Endothelial cell of umbilical vein (primary cell): ENCODE data around the gene AZGP1. TPM values are rescaled to one million over a fixed set of nuclear protein-coding genes. Genes with fewer than 3 reads are reported as not detected.

Source experiments
- BruUV-seq: library from RNA; stranded (reverse); fragments of 400-500 nt; replicated peaks from 2 replicates; lab custom pipeline; 2021; lab: Mats Ljungman, UMichigan
- CTCF ChIA-PET: fragments of 300-600, 350-600 bp; sonication (Branson Sonifier 250); formaldehyde crosslinking; loops from one replicate; lab custom pipeline; 2021; ENCODE audit warnings: antibody characterized with exemption, inconsistent platforms; lab: Charles Lee
- POLR2A ChIA-PET: fragments of 300-600, 350-600 bp; sonication (Branson Sonifier 250); formaldehyde crosslinking; loops from one replicate; lab custom pipeline; 2021; ENCODE audit warnings: antibody characterized with exemption, inconsistent platforms; lab: Charles Lee
- DNase-seq: peaks from one replicate; pipeline ENCODE4 v3.0.0-alpha.2; 2011; ENCODE audit warnings: low read depth, low spot score
- FAIRE-seq: peaks from 2 replicates; lab custom pipeline; 2011; peaks lifted over from hg19 to GRCh38; lab: Jason Lieb, UNC
- H2AFZ ChIP-seq: 2 replicates; pipeline ENCODE4 v1.6.0; 2012; ENCODE audit warnings: low read depth, low read length, control low read depth, inconsistent platforms
- H3K27ac ChIP-seq: 2 replicates; pipeline ENCODE4 v1.5.1; 2011; ENCODE audit warnings: low read depth, mild to moderate bottlenecking, control low read depth, low read length, moderate library complexity; ENCODE audit not compliant: insufficient read depth
- H3K27me3 ChIP-seq, 2 experiments: 2 replicates each; pipeline versions ENCODE4 v1.6.0 to v1.6.1; 2011; ENCODE audit warnings: low read length in 2 of 2, mixed read lengths in 1 of 2; ENCODE audit not compliant: control insufficient read depth in 2 of 2, insufficient read depth in 2 of 2
- H3K36me3 ChIP-seq, 2 experiments: 2 replicates in 1 of 2; 3 replicates in 1 of 2; pipeline ENCODE4 v1.5.1; 2011; ENCODE audit warnings: low read length in 2 of 2, mild to moderate bottlenecking in 1 of 2, moderate library complexity in 1 of 2; ENCODE audit not compliant: control insufficient read depth in 2 of 2, insufficient read depth in 2 of 2; ENCODE audit errors: extremely low read depth in 1 of 2
- H3K4me1 ChIP-seq: 3 replicates; pipeline ENCODE4 v1.5.1; 2011; ENCODE audit warnings: mild to moderate bottlenecking, low read length; ENCODE audit not compliant: control insufficient read depth, insufficient read depth; ENCODE audit errors: extremely low read depth
- H3K4me2 ChIP-seq: 2 replicates; pipeline ENCODE4 v1.6.1; 2011; ENCODE audit warnings: low read length, control low read depth, mixed read lengths; ENCODE audit not compliant: insufficient read depth
- H3K4me3 ChIP-seq, 3 experiments: fragments of 200-600 bp in 1 of 3; sonication (generic), shearing (Covaris generic) in 1 of 3; replicated peaks in 1 of 3; 2 replicates each; pipeline ENCODE4 v1.5.1; 2011 to 2016; ENCODE audit warnings: control low read depth in 3 of 3, low read length in 3 of 3, mild to moderate bottlenecking in 2 of 3, inconsistent platforms in 1 of 3, low read depth in 1 of 3, moderate library complexity in 1 of 3; ENCODE audit not compliant: insufficient read depth in 1 of 3
- H3K79me2 ChIP-seq: 2 replicates; pipeline ENCODE4 v1.6.0; 2012; ENCODE audit warnings: low read length, inconsistent platforms; ENCODE audit not compliant: control insufficient read depth, insufficient read depth
- H3K9ac ChIP-seq: replicated peaks from 2 replicates; pipeline ENCODE3; 2011; ENCODE audit warnings: low read length, control low read depth; ENCODE audit not compliant: insufficient read depth; ENCODE audit errors: extremely low read depth
- H3K9me1 ChIP-seq: replicated peaks from 3 replicates; pipeline ENCODE4 v1.6.0; 2011; ENCODE audit warnings: mild to moderate bottlenecking, low read length; ENCODE audit not compliant: control insufficient read depth, insufficient read depth; ENCODE audit errors: extremely low read depth
- H3K9me3 ChIP-seq: replicated peaks from 2 replicates; pipeline ENCODE4 v1.5.1; 2012; ENCODE audit warnings: low read length, inconsistent platforms; ENCODE audit not compliant: control insufficient read depth, insufficient read depth
- H4K20me1 ChIP-seq: replicated peaks from 2 replicates; pipeline ENCODE3; 2011; ENCODE audit warnings: mild to moderate bottlenecking, low read length; ENCODE audit not compliant: control insufficient read depth, insufficient read depth; ENCODE audit errors: extremely low read depth
- EZH2 ChIP-seq: IDR thresholded peaks from 2 replicates; pipeline ENCODE4 v1.6.1; 2012; ENCODE audit warnings: borderline replicate concordance, low read depth, mild to moderate bottlenecking, moderate library complexity, low read length, inconsistent platforms; ENCODE audit not compliant: severe bottlenecking
- FOS ChIP-seq: IDR thresholded peaks from 2 replicates; pipeline ENCODE4 v1.6.1; 2011; ENCODE audit warnings: mild to moderate bottlenecking, low read length, moderate library complexity, borderline replicate concordance; ENCODE audit not compliant: insufficient read depth
- GATA2 ChIP-seq: IDR thresholded peaks from 2 replicates; pipeline ENCODE4 v1.7.0; 2011; ENCODE audit warnings: low read depth, mild to moderate bottlenecking, moderate library complexity, mixed read lengths, low read length; ENCODE audit not compliant: insufficient read length, insufficient read depth
- JUN ChIP-seq: IDR thresholded peaks from 2 replicates; pipeline ENCODE4 v1.6.1; 2011; ENCODE audit warnings: borderline replicate concordance, low read depth; ENCODE audit not compliant: insufficient read length, insufficient read depth
- MYC ChIP-seq: IDR thresholded peaks from one replicate; pipeline ENCODE4 v1.6.1; 2011; ENCODE audit warnings: mild to moderate bottlenecking, low read depth, low read length
- POLR2A ChIP-seq: IDR thresholded peaks from 2 replicates; pipeline ENCODE4 v1.6.1; 2012; ENCODE audit warnings: low read depth, mild to moderate bottlenecking, control low read depth, low read length
- POLR2AphosphoS5 ChIP-seq: IDR thresholded peaks from 2 replicates; pipeline ENCODE4 v1.6.1; 2012; ENCODE audit warnings: low read depth, mild to moderate bottlenecking, control low read depth, low read length, moderate library complexity; ENCODE audit not compliant: insufficient read depth
- dilution Hi-C: fragments of 300-500 bp; cut with MboI; formaldehyde crosslinking; loops from one replicate; pipeline ENCODE4 v1.15.0; 2019; ENCODE audit warnings: low sequenced_read_pairs; ENCODE audit not compliant: extremely low pct_ligation_motif_present
- intact Hi-C: fragments of 100-400 bp; cut with micrococcal nuclease; formaldehyde crosslinking; loops from one replicate; pipeline ENCODE4 v1.10.0; 2022
- polyA plus RNA-seq, 4 experiments: library from polyadenylated mRNA; depleted of rRNA in 3 of 4; stranded (reverse) in 3 of 4; unstranded in 1 of 4; fragments of >200 nt; gene quantifications; 2 replicates each; pipeline versions ENCODE4 v1.2.1 to v1.2.3, GENCODE V29; 2011 to 2012; ENCODE audit warnings: missing spikeins in 1 of 4
- total RNA-seq: library from RNA; stranded (reverse); gene quantifications from 2 replicates; pipeline ENCODE4 v1.2.3, GENCODE V29; 2021
- TF ChIP-seq, protein P1 (sequence below), 2 donors: IDR thresholded peaks; 1 replicate in 1 of 2; 2 replicates in 1 of 2; pipeline ENCODE4 v1.5.1; 2011; ENCODE audit warnings: low read length in 2 of 2, mild to moderate bottlenecking in 2 of 2, moderate library complexity in 2 of 2, control low read depth in 1 of 2, inconsistent platforms in 1 of 2, low read depth in 1 of 2; ENCODE audit not compliant: insufficient read depth in 1 of 2; ENCODE audit errors: extremely low read depth in 1 of 2
- TF ChIP-seq, protein P2 (sequence below): IDR thresholded peaks from 2 replicates; pipeline ENCODE4 v1.6.1; 2011; ENCODE audit not compliant: insufficient read depth, insufficient read length

The AZGP1 gene
- total and polyA plus RNA-seq, 2 donors (not counting 3 experiments of a cell fraction or from before 2014, with no cell fraction given), result not detected

DNA sequence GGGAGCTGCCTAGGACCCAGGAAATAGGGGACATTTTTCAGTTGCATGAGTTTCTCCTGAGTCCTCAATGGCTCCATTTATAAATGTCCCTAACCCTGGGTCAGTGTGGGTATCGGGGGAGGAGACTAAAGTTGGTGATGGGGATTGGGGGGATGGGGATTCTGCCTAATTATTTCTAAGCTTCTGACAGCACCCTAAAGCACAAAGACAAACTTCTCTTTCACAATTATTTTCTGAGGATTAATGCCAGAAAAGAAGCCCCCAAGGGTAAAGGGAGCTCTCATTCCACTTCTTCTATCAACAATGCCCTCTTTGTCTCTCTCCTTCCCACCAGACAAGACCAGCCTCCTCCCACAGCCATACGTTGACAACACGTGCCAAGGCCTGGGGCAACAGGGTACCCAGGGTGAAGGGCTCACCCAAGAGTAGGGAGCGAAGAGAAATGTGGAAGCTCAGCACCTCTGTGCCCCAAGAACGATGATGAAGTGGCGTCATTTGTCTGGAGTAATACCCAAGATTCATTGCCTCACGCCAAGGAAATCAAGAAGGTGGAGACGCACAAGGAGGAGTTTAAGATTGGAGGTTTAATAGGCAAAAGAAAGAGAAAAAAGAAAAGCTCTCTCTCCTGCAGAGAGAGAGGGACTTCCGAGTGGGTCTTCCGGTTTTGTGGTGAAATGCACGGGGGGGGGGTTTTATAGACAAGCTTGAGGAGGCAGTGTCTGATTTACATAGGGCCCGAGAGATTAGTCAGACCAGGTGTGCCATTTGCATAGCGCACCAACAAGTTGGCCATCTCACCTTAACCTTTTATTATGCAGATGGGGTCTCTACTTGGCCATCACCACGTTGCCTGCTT, 32.0 kb downstream of the AZGP1 start:
- TF ChIP-seq POLR2AphosphoS5 (no peak), EZH2 (no peak), JUN (no peak), GATA2 (no peak), FOS (no peak), MYC (no peak), POLR2A (no peak)
- TF ChIP-seq, protein P1, sequence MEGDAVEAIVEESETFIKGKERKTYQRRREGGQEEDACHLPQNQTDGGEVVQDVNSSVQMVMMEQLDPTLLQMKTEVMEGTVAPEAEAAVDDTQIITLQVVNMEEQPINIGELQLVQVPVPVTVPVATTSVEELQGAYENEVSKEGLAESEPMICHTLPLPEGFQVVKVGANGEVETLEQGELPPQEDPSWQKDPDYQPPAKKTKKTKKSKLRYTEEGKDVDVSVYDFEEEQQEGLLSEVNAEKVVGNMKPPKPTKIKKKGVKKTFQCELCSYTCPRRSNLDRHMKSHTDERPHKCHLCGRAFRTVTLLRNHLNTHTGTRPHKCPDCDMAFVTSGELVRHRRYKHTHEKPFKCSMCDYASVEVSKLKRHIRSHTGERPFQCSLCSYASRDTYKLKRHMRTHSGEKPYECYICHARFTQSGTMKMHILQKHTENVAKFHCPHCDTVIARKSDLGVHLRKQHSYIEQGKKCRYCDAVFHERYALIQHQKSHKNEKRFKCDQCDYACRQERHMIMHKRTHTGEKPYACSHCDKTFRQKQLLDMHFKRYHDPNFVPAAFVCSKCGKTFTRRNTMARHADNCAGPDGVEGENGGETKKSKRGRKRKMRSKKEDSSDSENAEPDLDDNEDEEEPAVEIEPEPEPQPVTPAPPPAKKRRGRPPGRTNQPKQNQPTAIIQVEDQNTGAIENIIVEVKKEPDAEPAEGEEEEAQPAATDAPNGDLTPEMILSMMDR (IDR thresholded peaks at IDR 0.05; ENCODE audit: extremely low read depth in 1 of 2, insufficient read depth in 1 of 2, low read depth in 1 of 2, low read length in 2 of 2), result no peak
- TF ChIP-seq, protein P2, sequence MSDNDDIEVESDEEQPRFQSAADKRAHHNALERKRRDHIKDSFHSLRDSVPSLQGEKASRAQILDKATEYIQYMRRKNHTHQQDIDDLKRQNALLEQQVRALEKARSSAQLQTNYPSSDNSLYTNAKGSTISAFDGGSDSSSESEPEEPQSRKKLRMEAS, result no peak
- no peaks in the 10 kb centered on the region for H3K9me1 ChIP-seq
- no peaks in the 10 kb centered on the region for H3K79me2 ChIP-seq
- H2AFZ ChIP-seq, result no peak overlapping the region
- POLR2A ChIA-PET, result interaction anchor here (1.1 kb wide), 1 partner anchor 52 kb away, joined by 4 read pairs; no protein-coding TSS in a partner anchor
- BruUV-seq, result no TSS peak
- H3K9me3 ChIP-seq, result no peaks in the 10 kb centered on the region
- dilution Hi-C loops (no loop called here), intact Hi-C loops (no loop called here)
- H3K4me3 ChIP-seq, result no peak overlapping the region
- no peaks in the 10 kb centered on the region for H4K20me1 ChIP-seq
- no peaks in the 10 kb centered on the region for H3K36me3 ChIP-seq
- H3K27me3 ChIP-seq, result peaks cover 6 to 7% of the 10 kb centered on the region in 2 experiments
- CTCF ChIA-PET, result interaction anchor here (0.6 to 1.5 kb wide), 5 partner anchors 15 to 107 kb away, joined by 3 to 7 read pairs (median 5); partner anchors contain the start of gene GJC3
- H3K9ac ChIP-seq, result no peak overlapping the region
- H3K4me1 ChIP-seq, result no peaks in the 10 kb centered on the region
- H3K4me2 ChIP-seq, result no peak overlapping the region
- no peak overlapping the region for H3K27ac ChIP-seq
- FAIRE-seq, result no peak
- no peak for DNase-seq
